Skeletal muscle cell (primary cell): ENCODE results near the gene TTLL11.
"Not testable (repeated sequence)": the region's sequence is repeated elsewhere in the genome, so short reads cannot be mapped to it uniquely, and the experiment has no call there.

Experiments used
- DNase-seq: peaks from one replicate; pipeline ENCODE4 v3.0.0-alpha.2; 2010; ENCODE audit warnings: low read depth
- H3K4me3 ChIP-seq: 2 replicates; pipeline ENCODE4 v1.5.1; 2011; ENCODE audit warnings: low read depth, mild to moderate bottlenecking, control low read depth, low read length, moderate library complexity

TTLL11 gene

DNA sequence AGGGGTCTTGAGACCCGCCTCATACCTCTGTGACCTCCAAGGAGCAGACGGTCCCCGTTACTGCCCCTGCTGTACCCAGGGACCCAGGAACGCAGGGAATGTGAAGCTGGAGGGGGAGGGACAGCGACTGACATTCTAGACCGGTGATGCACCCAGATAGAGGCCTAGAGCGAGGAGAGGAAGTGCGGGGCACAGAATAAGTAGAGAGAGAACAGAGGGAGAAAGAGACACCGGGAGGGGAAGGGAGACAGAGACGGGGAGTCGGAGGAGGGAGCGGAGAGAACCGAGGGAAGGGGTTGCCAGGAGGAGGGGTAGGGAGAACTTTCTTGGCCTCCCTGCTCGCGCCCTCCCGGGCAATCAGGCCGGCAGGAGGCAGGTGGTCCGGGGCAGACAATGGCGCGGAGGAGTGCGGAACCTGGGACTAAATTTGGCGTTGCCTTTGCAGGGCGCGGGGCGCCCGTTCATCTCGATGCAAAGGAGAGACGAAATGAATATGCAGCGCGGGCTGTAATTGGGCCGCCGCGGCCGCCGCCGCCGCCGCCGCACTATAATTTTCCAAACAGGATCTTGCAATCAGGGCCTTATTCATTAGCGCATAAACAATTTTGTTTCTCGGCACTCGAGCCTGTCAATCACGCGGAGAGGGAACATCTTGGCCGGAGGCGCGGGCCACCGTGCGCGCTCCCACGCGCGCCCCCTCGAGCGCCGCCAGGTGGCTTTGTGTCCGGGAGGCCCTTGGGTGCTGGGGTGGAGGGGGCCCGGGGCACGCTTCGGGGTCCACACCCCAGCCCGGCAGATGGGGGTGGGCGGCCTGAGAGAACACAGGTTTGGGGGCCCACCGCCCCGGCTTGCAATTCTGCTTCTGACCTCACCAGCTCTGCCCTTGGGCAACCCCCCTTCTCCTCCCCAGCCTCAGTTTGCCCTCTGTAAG, 33.5 kb upstream of the TTLL11 start:
- DNase-seq = no peak
- H3K4me3 ChIP-seq = peak overlapping the region; percentile 34

DNA sequence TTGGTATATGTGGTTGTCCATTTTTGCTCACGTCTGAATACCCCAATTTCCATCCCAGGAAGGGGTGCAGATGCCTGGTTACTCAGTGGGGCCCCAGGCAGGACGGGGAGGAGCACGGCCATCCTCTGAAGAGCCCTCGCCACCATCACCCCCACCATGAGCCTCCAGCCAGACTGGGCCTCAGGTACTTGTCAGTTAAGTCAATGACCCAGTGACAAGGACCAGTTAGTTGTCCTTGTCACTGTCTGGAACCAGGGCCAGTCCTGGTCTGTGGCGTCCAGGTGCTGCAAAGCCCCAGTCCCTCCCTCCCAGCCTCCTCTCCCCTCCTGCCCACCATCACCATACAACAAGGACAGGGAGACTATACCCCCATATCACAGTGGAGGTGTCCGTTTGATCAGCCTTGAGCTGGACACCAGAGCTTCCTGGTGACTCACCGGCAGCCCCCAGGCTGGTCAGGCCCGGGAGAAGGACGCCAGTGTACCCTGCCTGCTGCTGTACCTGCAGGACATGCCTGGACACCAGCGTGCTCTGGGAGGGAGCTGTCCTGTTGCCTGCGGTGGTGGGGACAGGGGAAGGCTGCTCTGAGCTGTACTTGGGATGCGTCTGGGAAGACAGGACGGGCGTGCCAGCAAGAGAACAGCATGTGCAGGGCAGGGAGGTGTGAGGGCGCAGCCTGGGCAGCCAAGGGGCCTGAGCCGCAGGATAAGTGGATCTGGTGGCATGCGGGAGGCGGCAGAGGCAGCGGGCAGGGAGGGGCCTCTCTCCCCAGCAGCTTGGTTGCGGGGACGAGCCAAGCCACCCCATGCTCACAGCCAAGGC, 32.6 kb upstream of the TTLL11 start:
- no peak for DNase-seq
- H3K4me3 ChIP-seq = no peak overlapping the region

DNA sequence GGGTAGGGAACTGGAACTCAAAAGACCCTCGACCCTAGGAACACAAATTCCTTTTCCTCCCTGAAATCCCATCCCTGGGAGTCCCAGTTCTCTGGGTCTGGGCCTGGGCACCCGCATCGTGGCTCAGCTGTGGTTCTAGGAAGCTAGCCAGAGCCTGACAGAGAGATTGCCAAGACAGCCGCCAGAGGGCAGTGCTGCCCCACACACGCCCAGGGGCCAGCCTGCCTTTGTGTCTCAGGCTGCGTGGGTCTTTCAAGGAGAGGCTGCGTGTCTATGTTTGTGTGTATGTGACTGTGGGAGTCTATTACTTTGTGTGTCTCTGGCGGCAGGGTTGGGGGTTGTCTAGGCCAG, 32.0 kb upstream of the TTLL11 start:
- no peak overlapping the region for H3K4me3 ChIP-seq
- DNase-seq = peak; percentile 18

DNA sequence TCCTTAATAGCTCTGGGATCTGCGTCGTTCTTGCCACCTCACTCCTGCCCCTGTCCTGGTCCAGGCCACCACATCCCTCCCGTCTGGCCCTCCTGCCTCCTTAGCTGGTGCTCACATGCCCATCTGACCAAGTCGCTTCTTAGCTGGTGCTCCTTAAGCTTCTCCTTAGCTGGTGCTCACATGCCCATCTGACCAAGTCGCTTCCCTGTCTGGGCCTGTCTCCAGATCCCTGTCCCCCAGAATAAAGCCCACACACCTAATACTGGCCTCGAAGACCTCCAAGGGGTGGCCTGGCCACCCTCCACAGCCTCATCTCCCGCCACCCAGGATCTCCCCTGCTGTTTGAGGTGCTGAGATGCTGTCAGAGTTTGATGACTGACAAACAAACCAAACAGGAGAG, 31.4 kb upstream of the TTLL11 start:
- H3K4me3 ChIP-seq = no peak overlapping the region
- no peak for DNase-seq

DNA sequence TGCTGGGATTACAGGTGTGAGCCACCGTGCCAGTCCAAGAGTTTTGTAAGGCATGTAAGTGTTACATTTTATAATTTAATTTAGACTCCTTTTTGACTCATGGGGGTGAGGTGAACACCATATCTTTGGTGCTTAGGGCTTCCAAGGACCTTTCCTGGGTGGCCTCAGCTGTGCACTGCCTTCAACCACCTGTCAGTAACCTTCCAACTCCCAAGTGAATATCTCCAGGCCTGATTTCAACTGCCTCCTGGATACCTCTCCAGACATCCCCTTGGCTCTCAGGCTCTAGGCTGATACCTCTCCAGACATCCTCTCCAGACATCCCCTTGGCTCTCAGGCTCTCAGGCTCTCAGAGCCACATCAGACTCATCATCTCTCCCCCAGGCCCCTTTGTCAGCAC, 30.9 kb upstream of the TTLL11 start:
- no peak overlapping the region for H3K4me3 ChIP-seq
- no peak for DNase-seq

DNA sequence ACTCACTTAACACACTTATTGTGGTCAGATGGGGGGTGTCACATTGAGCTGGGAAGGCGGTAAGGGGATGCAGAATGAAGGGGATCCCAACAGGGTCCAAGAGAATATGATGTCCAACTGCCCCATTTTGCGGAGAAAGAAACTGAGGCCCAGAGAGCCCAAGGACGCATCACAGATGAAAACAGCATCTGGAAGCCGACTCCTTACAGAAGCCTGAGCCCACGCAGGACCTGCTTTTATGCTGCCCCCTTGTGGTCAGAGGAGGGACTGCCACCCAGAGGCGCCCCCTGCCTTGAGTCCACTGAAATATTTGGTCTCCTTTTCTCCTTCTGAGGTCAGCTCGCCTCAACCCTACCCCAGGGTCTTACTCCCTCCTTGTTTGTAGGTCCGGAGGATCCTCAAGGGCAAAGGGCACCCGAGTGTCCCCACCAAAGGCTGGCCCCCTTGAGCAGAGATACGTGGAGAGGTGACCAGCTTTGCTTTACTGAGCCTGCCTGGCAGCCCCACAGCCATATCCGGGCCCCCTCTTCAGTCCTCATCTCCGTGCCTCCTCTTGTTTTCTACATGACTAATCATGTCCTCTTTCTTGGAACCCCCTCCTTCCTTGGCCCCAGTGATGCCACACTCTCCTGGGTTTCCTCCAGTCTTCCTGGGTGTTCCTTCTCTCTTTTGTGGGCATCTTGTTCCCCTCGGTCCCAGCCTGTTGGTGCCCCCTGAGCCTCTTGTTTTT, 30.0 kb upstream of the TTLL11 start:
- no peak overlapping the region for H3K4me3 ChIP-seq

DNA sequence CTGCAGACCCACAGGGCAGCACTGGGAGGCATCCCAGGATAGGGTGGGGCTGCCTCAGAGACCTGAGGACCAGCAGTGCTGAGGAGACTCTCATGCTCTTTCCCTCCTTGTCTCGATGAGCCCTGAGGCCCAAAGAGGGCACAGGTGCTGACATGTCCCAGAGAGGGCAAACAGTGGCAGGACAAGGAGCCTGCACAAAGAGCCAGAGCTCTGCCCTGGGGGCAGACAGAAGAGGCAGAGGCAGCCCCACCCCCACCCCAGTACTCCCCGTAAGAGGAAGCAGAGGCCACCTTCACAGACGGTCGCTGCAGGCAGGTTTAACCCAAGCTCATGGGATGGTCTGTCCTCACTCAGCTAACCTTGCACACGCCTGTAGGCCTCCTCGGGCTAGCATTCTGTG, 29.4 kb upstream of the TTLL11 start:
- DNase-seq = no peak

More for the DNA sequence above, 30.0 kb upstream of the TTLL11 start:
- peak; percentile 16 for DNase-seq

DNA sequence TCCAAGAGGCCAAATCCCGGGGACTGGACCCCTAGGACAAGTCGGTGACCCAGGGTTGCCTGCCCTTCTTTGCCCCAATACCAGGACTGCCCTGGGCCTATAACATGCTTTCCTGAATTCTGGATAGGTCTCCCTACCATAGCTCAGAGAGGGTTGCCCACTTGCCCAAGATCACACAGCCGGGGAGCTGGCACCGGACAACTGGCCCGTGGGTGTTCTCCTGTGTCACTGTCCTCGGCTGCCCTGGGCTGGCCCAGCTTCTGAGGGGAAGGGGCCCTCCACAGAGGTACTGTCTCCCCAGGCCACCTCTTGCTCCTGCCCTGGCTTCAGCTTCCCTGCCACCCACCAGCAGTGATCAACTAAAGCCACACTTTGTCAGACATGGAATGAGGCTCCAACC, 28.8 kb upstream of the TTLL11 start:
- no peak overlapping the region for H3K4me3 ChIP-seq
- no peak for DNase-seq

More for the DNA sequence above, 29.4 kb upstream of the TTLL11 start:
- H3K4me3 ChIP-seq = no peak overlapping the region

DNA sequence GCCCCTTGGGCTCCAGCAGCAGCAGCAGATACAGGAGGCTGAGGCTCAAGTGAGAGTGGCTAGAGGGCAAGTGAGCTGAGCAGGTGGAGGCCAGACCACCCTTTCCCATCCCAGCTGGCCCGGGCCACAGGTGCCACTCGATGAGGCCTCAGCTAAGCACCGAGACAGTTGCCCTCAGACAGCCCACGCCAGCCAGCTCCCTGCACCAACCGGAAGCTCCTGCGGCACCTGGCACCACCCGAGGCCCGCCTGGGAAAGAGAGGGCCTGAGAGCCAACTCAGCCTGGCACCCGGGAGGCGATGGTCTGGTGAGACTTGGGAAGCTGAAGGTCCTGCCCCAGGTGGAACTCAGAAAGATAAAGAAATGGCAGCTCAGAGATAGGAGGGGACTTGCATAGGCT, 28.3 kb upstream of the TTLL11 start:
- H3K4me3 ChIP-seq = no peak overlapping the region
- no peak for DNase-seq

DNA sequence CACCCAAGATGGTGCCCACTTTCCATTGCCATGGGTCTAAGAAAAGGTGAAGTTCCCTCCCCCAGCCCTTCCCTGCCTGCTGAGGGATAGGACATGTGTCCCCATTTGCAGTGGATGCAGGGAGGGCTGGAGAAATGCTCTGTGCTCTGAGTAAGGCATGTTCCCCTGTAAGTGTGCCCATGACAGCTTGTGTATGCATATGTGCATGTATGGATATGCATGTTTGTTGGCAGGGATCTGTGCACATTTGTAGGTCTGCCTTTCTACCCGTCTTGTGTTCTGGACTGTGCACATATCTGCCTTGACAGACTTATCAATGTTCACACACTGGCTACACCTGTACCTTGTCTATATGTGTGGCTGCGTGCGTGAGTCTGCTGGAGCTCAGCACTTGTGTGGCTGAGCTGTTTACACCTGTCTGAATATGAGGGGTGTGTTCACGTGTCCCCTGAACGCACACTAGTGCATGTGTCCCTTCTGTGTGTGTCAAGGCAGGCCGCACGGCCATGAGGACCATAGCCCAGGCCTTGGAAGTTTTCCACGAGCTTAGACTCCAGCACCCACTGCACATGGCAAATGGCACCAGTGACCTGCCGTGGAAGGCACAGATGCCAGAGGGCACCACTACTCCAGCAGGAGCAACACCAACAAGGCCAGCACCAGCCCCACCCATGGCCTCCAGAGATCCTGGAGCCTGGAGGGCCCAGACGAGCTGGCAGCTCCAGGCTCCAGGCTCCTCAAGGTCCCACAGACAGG, 27.4 kb upstream of the TTLL11 start:
- H3K4me3 ChIP-seq = no peak overlapping the region
- no peak for DNase-seq

DNA sequence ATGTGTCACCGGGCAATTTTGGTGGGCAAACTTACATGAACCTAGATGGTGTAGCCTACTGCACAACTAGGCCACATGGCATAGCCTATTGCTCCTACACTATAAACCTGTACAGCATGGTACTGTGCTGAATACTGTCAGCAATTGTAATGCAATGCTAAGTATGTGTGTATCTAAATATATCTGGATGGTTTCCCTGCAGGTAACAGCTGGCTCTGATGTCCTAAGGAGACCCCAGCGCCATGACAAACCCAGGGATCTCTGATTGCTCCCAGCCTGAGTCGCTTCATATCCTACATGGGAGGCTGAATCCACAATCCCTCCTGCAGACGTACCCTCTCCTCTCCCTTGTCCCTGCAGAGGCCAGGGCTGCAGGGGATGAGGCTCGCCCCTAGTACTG, 26.6 kb upstream of the TTLL11 start:
- no peak overlapping the region for H3K4me3 ChIP-seq
- no peak for DNase-seq

DNA sequence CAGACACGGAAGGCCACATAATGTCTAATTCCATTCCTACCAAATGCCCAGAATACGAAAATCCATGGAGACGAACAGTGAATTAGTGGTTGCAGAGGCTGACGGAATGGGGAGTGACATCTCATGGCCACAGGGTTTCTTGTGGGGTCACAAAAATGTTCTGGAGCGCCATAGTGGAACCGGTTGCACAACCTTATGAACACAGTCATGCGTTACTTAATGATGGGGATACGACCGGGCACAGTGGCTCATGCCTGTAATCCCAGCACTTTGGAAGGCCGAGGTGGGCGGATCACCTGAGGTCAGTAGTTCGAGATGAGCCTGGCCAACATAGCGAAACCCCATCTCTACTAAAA, 26.0 kb upstream of the TTLL11 start:
- DNase-seq = no peak
- no peak overlapping the region for H3K4me3 ChIP-seq

DNA sequence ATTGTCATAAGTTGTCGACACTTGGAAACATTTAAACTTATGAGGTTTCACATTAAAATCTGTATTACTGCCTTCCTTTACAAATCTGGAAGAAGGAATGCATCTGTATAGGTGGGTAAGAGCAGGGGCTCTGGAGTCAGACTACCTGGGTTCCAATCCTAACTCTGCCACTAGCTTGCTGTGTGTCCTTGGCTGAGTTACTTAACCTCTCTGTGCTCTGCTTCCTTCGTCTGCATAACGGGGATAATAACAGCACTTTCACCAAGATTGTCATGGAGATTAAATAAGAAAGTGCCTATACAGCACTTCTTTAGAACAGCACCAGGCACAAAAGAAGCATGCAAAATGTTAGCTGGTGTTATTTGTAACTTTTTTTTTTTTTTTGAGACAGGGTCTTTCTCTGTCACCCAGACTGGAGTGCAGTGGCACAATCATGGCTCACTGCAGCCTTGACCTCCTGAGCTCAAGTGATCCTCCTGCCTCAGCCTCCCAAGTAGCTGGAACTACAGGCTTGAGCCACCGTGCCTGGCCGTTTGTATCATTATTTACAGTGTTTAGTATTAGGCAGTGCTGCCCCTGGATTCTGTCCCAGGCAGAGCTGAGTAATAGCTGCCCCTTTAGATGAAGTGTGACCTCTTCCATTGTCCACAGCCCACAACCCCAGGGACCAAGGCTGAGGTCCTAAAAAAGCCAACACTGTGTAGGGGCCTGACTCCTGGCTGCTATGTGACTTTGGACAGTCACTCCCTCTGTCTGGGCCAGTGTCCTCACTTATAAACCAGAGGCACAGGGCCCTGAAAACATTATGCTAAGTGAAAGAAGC, 25.4 kb upstream of the TTLL11 start:
- DNase-seq = no peak
- H3K4me3 ChIP-seq = no peak overlapping the region

DNA sequence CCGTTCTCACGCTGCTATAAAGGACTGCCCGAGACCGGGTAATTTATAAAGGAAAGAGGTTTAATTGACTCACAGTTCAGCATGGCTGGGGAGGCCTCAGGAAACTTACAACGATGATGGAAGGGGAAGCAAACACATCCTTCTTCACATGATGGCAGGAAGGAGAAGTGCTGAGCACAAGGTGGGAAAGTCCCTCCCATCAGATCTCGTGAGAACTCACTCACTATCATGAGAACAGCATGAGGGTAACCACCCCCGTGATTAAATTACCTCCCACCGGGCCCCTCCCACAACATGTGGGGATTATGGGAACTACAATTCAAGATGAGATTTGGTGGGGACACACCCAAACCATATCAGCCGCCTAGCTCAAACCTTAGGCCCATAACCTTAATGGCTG, 24.1 kb upstream of the TTLL11 start:
- not testable (repeated sequence) for DNase-seq, H3K4me3 ChIP-seq

DNA sequence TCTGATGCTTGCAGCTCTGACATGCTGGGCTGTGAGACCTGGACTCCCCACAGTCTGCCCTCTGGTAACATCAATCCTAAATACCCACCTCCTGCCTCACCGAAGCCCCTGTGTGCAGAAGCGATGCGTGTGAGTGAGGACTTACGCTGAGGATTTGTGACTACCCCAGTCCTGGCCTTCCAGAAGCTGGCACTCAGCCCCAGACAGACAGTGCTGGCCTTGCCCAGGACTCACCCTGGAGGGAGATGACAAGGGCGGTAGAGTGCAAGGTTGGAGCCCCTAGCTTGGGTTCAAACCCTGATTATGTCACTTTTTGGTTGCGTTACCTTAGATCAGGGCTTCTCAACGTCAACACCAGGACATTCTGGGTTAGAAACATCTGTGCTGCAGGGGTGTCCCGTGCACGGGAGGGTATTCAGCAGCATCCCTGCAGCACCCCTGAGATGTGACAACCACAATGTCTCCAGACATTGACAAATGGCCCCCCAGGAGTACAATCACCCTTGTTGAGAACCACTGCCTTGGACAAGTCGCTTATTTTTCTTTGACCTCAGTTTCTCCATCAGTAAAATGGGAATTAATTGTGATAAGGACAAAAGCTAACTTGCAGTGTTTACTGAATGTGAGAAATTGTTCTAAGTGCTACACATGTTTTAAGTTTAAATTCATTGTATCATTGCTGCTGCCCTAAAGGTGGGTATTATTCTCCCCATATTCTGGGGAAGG, 23.5 kb upstream of the TTLL11 start:
- H3K4me3 ChIP-seq = no peak overlapping the region
- no peak for DNase-seq

DNA sequence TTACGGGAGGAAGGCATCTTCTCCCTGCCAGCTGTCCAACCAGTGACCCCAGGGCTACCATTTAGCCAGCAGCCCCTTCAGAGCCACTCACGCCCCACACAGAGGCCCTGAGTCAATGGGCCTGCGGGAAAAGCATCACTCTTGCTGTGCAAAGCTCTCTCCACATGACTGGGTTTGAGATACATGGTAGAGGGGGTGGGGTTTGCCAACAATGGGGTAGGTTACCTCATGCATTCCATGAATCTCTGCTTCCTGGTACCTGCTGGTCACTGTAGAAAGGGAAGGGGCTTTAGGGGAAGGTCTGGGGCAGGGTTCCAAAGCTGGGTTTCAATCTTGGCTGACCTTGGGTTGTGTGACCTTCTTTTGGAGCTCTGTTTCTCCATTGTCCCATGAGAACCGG, 22.9 kb upstream of the TTLL11 start:
- DNase-seq = no peak

DNA sequence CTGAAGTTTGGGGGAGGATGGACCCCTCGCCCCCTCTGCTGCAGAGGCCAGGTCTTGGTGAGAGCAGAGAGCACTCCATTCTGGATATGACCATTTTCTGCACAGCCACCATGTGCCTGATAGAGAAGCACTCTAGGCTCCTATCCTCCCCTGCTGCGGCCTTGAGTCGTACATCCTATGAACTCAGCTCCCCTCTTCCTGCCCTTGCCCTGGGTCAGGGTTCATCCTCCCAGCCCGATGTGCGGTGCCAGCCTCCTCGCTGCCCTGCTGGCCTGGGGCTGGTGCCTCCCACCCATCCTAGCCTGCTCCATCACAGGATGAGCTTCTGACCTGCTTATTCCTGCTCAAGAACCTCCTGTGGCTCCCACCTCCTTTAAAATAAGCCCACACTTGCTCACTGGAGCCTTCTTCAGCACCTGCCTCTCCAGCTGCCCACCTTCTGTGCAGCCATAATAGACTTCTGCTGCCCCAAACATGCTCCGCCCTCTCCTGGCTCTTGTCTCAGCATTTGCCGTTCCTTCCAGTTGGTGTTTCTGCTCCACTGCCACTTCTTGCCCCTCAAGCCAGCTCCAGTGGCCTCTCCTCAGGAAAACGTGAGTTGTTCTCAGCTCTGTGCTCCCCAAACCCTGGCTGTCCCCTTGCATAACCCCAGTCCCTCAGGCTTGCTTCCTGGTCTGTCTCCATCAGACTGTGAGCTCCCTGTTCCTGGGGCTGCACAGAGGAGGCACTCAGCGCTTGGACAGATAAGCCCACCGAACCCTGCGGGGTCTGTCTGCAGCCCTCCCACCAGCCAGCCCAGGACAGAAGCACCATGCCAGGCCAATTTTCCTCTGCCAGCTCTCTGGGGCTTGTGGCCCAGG, 22.3 kb upstream of the TTLL11 start:
- no peak for DNase-seq
- no peak overlapping the region for H3K4me3 ChIP-seq

More for the DNA sequence above, 22.9 kb upstream of the TTLL11 start:
- H3K4me3 ChIP-seq = no peak overlapping the region
